GM19438 (cell line): ENCODE measurements around the gene CNN1.
A peak's percentile ranks its signal among the peaks of the same experiment; 100 is the strongest.

Experiments
- ATAC-seq: cut with Tn5 transposase; IDR thresholded peaks from one replicate; pipeline ENCODE4 v1.9.1; 2021; ENCODE audit warnings: low read depth; ENCODE audit not compliant: unreplicated experiment

CNN1 gene

GRCh38 chr19:11538232-11539036, at the start of gene CNN1:
TSS of gene CNN1 (plus strand) at chr19:11538851. CDS start at chr19:11538928, 77 bp downstream.
- ATAC-seq, result no peak

GRCh38 chr19:11489378-11489777, 49.3 kb upstream of the CNN1 start:
- no peak for ATAC-seq

GRCh38 chr19:11494634-11495285, 43.9 kb upstream of the CNN1 start:
- no peak for ATAC-seq

GRCh38 chr19:11495481-11495880, 43.2 kb upstream of the CNN1 start:
- ATAC-seq, result no peak

- ATAC-seq, result no peak
Measured at GRCh38 chr19:11495885-11496284, 42.8 kb upstream of the CNN1 start.

- ATAC-seq, result no peak
Measured at GRCh38 chr19:11496391-11497163, 42.1 kb upstream of the CNN1 start.

- ATAC-seq, result no peak
Measured at GRCh38 chr19:11499220-11499726, 39.4 kb upstream of the CNN1 start.

- ATAC-seq, result no peak
Measured at GRCh38 chr19:11499890-11500420, 38.7 kb upstream of the CNN1 start.

- ATAC-seq, result no peak
Measured at GRCh38 chr19:11504502-11505031, 34.1 kb upstream of the CNN1 start.

GRCh38 chr19:11505032-11505503, 33.6 kb upstream of the CNN1 start:
- ATAC-seq, result peak; percentile 87

- peak; percentile 55 for ATAC-seq
Measured at GRCh38 chr19:11505504-11506100, 33.0 kb upstream of the CNN1 start, which contains the start of gene ZNF653. TSS of gene ZNF653 (minus strand) at chr19:11505839. CDS start at chr19:11505786, 53 bp downstream.

- ATAC-seq, result peak; percentile 31
Measured at GRCh38 chr19:11506101-11506555, 32.5 kb upstream of the CNN1 start.

- no peak for ATAC-seq
Measured at GRCh38 chr19:11506967-11507366, 31.7 kb upstream of the CNN1 start.

- ATAC-seq, result no peak
Measured at GRCh38 chr19:11507370-11508078, 31.1 kb upstream of the CNN1 start.

GRCh38 chr19:11510444-11510843, 28.2 kb upstream of the CNN1 start:
- ATAC-seq, result no peak

GRCh38 chr19:11513946-11514345, 24.7 kb upstream of the CNN1 start:
- ATAC-seq, result no peak

GRCh38 chr19:11519138-11519537, 19.5 kb upstream of the CNN1 start:
- ATAC-seq, result no peak

- peak; percentile 90 for ATAC-seq
Measured at GRCh38 chr19:11528551-11529341, 9.9 kb upstream of the CNN1 start, which contains the start of gene ECSIT. TSS of gene ECSIT (minus strand) at chr19:11529134. CDS start at chr19:11519170, 9,964 bp downstream.
